COR-L47 (cell line): ENCODE data around the gene RNH1.
A peak's percentile ranks its signal among the peaks of the same experiment; 100 is the strongest.

Experiments used
- DNase-seq: peaks from one replicate; lab custom pipeline; 2025; lab: John Stamatoyannopoulos, UW

The RNH1 gene

GRCh38 chr11:499201-500076, 7.6 kb downstream of the RNH1 start:
- DNase-seq: no peak

- no peak for DNase-seq
These were observed 8.5 kb downstream of the RNH1 start for GRCh38 chr11:498297-499181.

DNA sequence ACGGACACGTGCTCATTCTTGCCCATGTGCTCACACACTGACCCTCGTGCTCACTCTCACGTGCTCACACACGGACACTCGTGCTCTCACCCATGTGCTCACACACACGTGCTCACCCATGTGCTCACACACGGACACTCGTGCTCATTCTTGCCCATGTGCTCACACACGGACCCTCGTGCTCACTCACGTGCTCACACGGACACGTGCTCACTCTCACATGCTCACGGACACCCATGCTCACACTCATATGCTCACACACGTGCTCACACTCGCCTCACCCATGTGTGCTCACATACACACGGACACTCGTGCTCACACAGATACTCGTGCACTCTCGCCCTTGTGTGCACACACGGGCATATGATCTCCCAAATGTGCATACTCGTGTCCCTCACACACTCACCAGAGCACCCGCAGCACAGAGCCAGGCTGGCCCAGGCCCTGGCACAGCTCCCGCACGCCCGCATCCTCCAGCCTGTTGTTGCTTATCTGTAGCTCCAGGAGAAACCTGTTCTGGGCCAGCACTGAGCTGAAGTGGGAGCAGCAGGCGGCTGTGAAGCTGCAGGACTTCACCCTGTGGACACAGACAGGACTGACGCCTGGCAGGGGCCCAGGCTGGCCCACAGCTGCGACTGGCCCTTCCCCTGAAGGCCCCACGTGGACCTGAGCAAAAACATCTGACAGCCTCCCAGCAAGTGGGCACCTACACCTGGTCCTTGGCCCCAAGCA, 9.3 kb downstream of the RNH1 start:
- no peak for DNase-seq

- no peak for DNase-seq
These were observed 10.0 kb downstream of the RNH1 start for GRCh38 chr11:496834-497564.

DNA sequence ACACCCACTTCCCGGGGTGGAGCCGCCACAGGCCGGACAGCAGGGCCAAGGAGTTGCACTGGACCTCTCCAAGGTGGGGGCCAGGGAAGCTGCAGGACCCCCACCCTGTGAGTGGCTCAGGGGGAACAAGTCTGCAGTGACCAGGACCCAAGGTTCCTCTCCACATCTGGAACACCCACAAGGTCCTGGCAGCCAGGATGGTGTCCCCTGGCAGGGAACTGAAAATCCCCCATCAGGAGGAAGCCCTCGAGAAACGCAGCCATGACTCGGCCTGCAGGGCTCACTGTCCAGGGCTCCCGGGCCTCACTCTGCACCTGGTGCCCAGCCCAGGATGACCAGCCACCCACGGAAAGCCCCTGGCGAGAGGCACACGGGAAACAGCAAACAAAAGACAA, 11.5 kb downstream of the RNH1 start:
- DNase-seq: no peak

DNA sequence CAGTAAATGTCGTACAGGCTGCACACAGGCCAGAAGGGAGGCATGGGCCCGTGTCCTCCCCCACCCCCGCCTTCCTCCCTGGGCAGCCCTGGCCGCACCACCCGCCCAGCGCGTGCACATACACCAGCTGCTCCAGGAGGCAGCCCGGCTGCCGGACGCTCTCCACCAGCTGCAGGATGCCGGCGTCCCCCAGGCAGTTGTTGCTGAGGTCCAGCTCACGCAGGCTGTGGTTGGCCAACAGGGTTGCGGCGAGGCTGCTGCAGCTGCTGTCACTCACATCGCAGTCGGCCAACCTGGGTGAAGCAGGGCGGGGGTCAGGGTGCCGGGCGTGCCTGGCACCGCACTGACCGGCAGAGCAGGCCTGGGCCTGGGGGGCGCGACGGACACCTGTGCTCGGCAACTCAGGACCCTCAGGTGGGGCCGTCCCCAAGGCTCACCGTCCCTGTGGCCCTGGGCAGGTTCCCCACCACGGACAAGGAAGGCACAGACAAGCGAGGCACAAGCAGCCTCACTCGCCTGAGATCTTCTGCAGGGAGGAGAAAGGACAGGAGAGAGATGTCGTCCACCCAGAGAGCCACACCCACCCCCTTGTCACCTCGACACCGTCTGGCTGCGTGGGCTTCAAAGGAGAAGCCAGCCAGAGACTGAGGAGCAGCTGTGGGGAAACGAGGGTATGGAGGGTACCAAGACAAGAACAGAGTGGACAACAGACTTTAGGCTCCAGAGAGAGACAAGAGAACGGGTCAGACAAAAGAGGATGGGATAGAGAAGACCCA, 12.1 kb downstream of the RNH1 start:
- DNase-seq: no peak

GRCh38 chr11:492427-493226, 14.4 kb downstream of the RNH1 start:
- DNase-seq: peak; percentile 16

DNA sequence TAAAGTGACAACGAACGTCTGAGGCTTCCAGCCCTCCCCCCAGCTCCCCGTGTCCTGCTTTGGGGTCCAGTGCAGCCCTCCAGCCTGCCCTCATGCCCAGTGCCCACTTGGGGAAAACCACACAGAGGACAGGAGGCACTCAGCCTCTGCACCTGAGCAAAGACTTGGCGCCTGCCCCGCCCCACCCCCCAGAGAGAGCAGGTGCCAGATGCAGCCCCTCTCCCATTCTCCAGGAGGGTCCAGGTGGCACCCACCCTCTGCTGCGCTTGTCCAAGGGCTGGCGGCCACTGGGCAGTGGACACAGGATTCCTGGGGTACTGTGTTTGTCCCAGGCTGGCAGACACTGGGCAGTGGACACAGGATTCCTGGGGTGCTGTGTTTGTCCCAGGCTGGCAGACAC, 15.7 kb downstream of the RNH1 start:
- DNase-seq: no peak

DNA sequence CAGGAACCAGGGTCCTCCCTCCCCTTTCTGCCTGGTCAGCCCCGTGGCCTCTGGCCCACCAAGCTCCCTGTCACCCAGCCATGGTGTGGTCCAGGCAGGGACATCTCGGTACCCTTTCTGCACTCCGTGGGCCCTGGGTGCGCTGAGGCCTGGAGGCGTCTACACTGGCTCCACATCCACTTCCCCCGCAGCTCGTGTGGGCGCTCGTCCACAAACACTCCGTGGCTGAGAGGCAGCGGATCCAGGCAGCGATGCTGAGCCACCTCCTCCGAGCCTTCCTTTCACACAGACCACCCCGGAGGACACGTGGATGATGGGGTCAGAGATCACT, 16.1 kb downstream of the RNH1 start:
- no peak for DNase-seq

DNA sequence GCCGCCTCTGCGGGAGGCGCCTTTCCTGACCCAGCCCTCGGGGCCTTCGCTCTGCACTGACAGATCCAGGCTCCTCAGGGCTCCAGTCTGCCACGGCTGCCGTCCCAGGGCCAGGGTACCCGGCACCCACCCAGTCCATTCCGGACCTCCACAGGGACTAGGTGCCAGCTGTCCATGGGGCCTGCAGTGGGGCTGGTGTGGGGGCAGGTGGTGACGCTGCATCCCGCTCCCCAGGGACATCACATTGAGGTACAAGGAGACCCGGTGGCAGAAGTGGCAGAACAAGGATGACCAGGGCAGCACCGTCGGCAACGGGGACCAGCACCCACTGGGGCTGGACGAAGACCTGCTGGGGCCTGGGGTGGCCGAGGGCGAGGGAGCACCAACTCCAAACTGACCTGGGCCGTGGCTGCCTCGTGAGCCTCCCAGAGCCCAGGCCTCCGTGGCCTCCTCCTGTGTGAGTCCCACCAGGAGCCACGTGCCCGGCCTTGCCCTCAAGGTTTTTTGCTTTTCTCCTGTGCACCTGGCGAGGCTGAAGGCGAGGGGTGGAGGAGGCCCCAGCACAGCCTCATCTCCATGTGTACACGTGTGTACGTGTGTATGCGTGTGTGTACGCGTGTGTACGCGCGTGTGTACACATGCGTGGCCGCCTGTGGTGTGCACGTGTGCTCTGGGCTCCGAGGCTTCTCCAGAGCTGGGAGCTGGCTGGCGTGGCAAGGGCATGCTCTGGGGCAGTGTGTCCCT, 16.7 kb downstream of the RNH1 start:
- no peak for DNase-seq

DNA sequence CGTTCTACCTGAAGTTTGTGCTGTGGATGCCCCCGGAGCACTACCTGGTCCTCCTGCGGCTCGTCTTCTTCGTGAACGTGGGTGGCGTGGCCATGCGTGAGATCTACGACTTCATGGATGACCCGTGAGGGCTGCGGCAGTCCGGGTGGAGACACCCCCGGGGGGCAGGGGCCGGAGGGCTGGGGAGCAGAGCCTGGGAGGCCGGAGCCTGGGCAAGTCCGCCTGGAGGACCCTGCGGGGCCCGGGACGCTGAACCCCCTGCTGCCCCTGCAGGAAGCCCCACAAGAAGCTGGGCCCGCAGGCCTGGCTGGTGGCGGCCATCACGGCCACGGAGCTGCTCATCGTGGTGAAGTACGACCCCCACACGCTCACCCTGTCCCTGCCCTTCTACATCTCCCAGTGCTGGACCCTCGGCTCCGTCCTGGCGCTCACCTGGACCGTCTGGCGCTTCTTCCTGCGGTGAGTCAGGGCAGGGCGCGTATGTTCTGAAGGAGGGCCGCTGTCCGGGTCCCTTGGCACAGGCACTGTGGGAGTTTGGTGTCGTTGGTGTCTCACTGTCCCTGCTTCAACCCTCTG, 17.3 kb downstream of the RNH1 start:
- DNase-seq: no peak

DNA sequence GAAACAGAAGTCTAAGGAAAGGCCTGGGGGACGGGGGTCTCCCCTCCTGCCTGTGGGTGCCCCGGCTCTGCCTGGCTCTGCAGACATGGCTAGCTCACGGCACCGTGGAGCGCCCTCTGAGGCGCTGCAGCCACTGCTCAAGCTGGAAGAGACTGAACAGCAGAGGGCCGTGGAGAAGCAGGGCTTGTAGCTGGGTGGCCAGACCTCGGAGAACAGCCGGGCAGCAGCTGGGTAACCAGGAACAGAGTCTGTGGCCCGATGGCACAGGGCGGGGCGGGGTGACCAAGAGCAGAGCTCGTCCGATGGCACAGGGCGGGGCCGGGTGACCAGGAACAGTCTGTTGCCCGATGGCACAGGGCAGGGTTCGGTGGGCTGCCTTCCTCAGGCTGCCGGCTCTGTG, 18.1 kb downstream of the RNH1 start:
- DNase-seq: no peak

DNA sequence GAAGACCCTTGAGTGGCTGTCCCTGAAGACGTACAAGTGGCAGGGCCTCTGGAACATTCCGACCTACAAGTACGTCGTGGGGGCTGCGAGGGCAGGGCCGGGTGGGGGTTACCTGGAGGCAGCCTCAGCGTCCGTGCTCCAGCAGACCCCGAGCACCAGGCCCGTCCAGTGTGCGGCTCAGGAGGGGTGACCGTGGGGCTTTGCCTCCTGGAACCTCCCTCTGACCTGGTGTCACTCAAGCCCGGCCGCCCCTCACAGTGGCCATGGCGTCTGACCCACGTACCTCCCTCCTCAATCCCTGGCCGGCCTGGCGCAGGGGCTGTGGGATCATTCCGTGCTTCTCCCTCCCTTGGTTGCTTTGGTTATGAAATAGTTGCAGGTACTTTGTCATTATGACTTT, 18.5 kb downstream of the RNH1 start:
- no peak for DNase-seq

DNA sequence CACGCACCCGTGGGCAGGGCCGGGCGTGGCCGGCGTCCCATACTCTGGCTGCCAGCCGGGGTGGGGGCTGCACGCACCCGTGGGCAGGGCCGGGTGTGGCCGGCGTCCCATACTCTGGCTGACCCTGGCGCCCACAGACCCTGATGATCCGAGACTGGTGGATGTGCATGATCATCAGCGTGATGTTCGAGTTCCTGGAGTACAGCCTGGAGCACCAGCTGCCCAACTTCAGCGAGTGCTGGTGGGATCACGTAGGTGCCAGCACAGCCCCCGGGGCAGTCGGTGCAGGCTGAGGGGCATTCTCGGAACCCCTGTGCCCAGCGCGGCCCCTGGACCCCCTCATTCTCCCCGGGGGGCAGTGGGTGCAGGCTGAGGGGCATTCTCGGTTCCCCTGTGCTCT, 19.0 kb downstream of the RNH1 start:
- DNase-seq: no peak

GRCh38 chr11:487571-488021, 19.4 kb downstream of the RNH1 start:
- DNase-seq: no peak

DNA sequence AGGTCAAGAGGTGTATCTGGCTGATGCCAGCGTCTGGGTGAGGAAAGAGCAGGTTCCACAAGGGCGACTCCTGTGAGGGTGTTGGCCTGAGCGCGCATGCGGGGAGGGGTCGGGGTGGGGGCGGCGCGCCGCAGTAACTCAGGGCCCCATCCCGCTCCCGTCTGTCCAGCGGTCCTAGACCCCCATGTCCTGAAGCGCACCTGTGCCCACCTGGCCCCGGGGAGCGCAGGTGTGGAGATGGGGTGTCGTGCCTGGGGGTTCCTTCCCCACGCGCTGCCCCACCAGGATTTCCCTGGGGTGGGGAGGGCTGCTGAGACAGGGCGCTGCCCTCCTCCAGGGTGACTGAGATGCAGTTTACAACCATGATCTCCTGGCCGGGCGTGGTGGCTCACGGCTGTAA, 20.9 kb downstream of the RNH1 start:
- no peak for DNase-seq

GRCh38 chr11:484616-485015, 22.4 kb downstream of the RNH1 start:
- DNase-seq: no peak

GRCh38 chr11:479311-479710, 27.7 kb downstream of the RNH1 start:
- no peak for DNase-seq

DNA sequence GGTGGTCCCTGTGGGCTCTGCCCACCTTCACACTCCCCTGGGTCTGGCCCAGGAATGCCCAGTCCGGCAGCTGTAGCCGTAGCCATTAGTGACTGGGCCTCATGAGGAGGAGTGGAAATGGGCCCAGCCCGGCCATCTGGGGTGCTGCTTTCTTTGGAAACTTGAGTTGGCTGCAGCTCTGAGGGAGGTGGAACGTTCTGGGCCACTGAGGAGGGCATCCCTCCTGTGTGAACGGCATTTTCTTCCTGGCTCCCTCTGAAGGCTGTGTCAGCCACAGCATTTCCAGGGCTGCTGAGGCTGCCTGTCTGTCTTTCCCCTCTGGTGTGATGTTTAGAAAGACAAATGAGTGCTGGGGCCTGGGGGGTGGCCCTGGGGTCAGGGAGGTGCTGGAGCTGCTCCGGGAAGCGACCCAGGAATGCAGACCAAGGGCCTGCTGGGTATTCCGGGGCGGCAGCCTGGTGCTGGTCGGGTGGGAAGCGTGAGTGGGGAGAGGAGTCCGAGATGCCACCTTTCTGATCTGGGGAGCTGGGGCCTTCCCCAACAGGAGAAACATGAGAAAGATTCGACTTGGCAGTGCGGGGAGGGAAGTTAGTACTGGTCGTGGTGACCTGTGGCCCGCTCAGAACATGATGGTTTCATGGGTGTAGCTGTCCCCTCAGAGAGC, 29.9 kb downstream of the RNH1 start:
- no peak for DNase-seq
